ENCODE data around the gene OR7G2. TPM values are rescaled to one million over a fixed set of nuclear protein-coding genes. Genes with fewer than 3 reads are reported as not detected.

The OR7G2 gene
- total and polyA plus RNA-seq, 2 donors (not counting 1 experiment from before 2014, with no cell fraction given): not detected

DNA sequence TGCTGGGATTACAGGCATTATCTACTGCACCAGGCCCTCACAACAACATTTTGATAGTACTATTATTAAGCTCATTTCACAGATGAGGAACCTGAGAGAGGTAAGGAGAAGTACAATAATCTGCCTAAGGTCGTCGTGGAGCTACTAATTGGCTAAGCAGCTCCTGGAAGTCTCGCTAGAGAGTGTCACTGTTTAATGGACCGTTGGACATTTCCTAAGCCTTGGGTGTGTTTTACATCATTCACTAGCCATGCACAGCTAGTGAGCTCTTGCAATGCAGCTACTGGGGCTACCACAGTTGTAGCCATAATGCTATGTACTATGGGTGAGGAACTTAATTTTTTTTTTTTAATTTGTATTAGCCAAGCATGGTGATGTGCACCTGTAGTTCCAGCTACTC is 54.4 kb downstream of the OR7G2 start:
- H3K27me3 Mint-ChIP-seq: no peaks in the 10 kb centered on the region
- 86% methylated on average over 3 of the region's 4 CpGs for whole genome bisulfite sequencing (ENCODE audit: insufficient coverage)
- H3K9ac ChIP-seq (ENCODE audit: low read length): no peak overlapping the region
- H2AFZ ChIP-seq (ENCODE audit: insufficient read depth, low read depth, low read length, poor library complexity, severe bottlenecking): no peak overlapping the region
- intact Hi-C loops (cut with micrococcal nuclease): no loop called here
- H3K4me1 Mint-ChIP-seq: no peaks in the 10 kb centered on the region
- H3K27ac ChIP-seq (ENCODE audit: low read length in 2 of 2): no peak overlapping the region
- TF ChIP-seq EZH2 (IDR thresholded peaks at IDR 0.05; ENCODE audit: borderline replicate concordance, insufficient read depth, low read depth, low read length, poor library complexity, severe bottlenecking): no peak
- TF ChIP-seq, protein P1, sequence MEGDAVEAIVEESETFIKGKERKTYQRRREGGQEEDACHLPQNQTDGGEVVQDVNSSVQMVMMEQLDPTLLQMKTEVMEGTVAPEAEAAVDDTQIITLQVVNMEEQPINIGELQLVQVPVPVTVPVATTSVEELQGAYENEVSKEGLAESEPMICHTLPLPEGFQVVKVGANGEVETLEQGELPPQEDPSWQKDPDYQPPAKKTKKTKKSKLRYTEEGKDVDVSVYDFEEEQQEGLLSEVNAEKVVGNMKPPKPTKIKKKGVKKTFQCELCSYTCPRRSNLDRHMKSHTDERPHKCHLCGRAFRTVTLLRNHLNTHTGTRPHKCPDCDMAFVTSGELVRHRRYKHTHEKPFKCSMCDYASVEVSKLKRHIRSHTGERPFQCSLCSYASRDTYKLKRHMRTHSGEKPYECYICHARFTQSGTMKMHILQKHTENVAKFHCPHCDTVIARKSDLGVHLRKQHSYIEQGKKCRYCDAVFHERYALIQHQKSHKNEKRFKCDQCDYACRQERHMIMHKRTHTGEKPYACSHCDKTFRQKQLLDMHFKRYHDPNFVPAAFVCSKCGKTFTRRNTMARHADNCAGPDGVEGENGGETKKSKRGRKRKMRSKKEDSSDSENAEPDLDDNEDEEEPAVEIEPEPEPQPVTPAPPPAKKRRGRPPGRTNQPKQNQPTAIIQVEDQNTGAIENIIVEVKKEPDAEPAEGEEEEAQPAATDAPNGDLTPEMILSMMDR (IDR thresholded peaks at IDR 0.05): no peak
- H3K4me1 ChIP-seq (ENCODE audit: control insufficient read depth in 2 of 2, insufficient read depth in 2 of 2, low read length in 2 of 2): no peaks in the 10 kb centered on the region
- H3K27me3 ChIP-seq (replicated peaks in 1 of 4; ENCODE audit: control extremely low read depth in 1 of 4, control insufficient read depth in 3 of 4, insufficient read depth in 4 of 4, low read length in 3 of 4): no peaks in the 10 kb centered on the region
- no peaks in the 10 kb centered on the region for H4K20me1 ChIP-seq (ENCODE audit: control insufficient read depth, insufficient read depth, low read length, poor library complexity, severe bottlenecking)
- ATAC-seq (ENCODE audit: low read depth) (no peak), DNase-seq (no peak)
- CTCF ChIA-PET: no interaction called here
- H3K36me3 ChIP-seq (replicated peaks in 1 of 2; ENCODE audit: control extremely low read depth in 1 of 2, control insufficient read depth in 1 of 2, extremely low read depth in 1 of 2, insufficient read depth in 2 of 2, low read length in 1 of 2): no peaks in the 10 kb centered on the region
- no peaks in the 10 kb centered on the region for H3K79me2 ChIP-seq (ENCODE audit: control insufficient read depth, insufficient read depth, low read length)
- H3K27ac Mint-ChIP-seq: no peak overlapping the region
- no peak overlapping the region for H3K4me2 ChIP-seq (replicated peaks; ENCODE audit: low read depth, low read length, poor library complexity, severe bottlenecking)
- POLR2A ChIA-PET: no interaction called here
- H3K4me3 ChIP-seq (ENCODE audit: control extremely low read depth in 1 of 5, extremely low read depth in 1 of 5, insufficient read depth in 1 of 5, low read depth in 2 of 5, low read length in 4 of 5): no peak overlapping the region
- no peaks in the 10 kb centered on the region for H3K9me3 Mint-ChIP-seq (ENCODE audit: insufficient read depth)
- H3K4me3 Mint-ChIP-seq: no peak overlapping the region
- H3K9me3 ChIP-seq (ENCODE audit: control extremely low read depth in 1 of 3, control insufficient read depth in 2 of 3, insufficient read depth in 1 of 3, low read length in 2 of 3): peaks cover 0 to 7% (median 0%) of the 10 kb centered on the region in 3 donors

Small RNAs within 50 kb of the gene (small RNA-seq; reads per million reads assigned to genes)
- gene OR1M4P (ENCODE audit: insufficient read length, low read depth, low replicate concordance): not detected

Other genes with a start within 250 kb of the OR7G2 start
- gene MUC16, start 97.1 kb downstream of the OR7G2 start, total RNA-seq: 1.0 and 1.1 TPM in 2 replicates
- gene MUC16, start 97.1 kb downstream of the OR7G2 start, polyA plus RNA-seq: 0.14 and 0.91 TPM in 2 replicates
- not detected in 2 replicates for gene OR1M1, start 20.4 kb downstream of the OR7G2 start, total RNA-seq
- not detected in 2 replicates for gene OR1M1, start 20.4 kb downstream of the OR7G2 start, polyA plus RNA-seq
- gene OR7G1, start 8.3 kb upstream of the OR7G2 start, total RNA-seq: not detected in 2 replicates
- not detected in 2 replicates for gene OR7G1, start 8.3 kb upstream of the OR7G2 start, polyA plus RNA-seq
- not detected in 2 replicates for gene OR7G3, start 19.5 kb upstream of the OR7G2 start, total RNA-seq
- not detected in 2 replicates for gene OR7G3, start 19.5 kb upstream of the OR7G2 start, polyA plus RNA-seq
- gene ZNF317, start 32.9 kb upstream of the OR7G2 start, total RNA-seq: 60.6 and 65.2 TPM in 2 replicates
- 31.6 and 43.3 TPM in 2 replicates for gene ZNF317, start 32.9 kb upstream of the OR7G2 start, polyA plus RNA-seq
- 0.07 TPM in 1 of 2 replicates, not detected in the other for gene OR7D2, start 71.5 kb upstream of the OR7G2 start, total RNA-seq
- gene OR7D2, start 71.5 kb upstream of the OR7G2 start, polyA plus RNA-seq: 0.06 TPM in 1 of 2 replicates, not detected in the other
- not detected in 2 replicates for gene OR7D4, start 112.1 kb upstream of the OR7G2 start, total RNA-seq
- gene OR7D4, start 112.1 kb upstream of the OR7G2 start, polyA plus RNA-seq: not detected in 2 replicates
- gene OR7E24, start 143.5 kb upstream of the OR7G2 start, total RNA-seq: not detected in 2 replicates
- gene OR7E24, start 143.5 kb upstream of the OR7G2 start, polyA plus RNA-seq: not detected in 2 replicates
- gene ZNF699, start 202.4 kb upstream of the OR7G2 start, total RNA-seq: 17.3 and 22.0 TPM in 2 replicates
- gene ZNF699, start 202.4 kb upstream of the OR7G2 start, polyA plus RNA-seq: 5.2 and 11.1 TPM in 2 replicates
- gene ZNF559, start 216.7 kb upstream of the OR7G2 start, total RNA-seq: 49.3 and 60.9 TPM in 2 replicates
- 19.9 and 23.9 TPM in 2 replicates for gene ZNF559, start 216.7 kb upstream of the OR7G2 start, polyA plus RNA-seq